HEK293 (cell line): ENCODE data around the gene RSRC1.

Experiments used
- CTCF ChIA-PET: fragments of 350-600 bp; formaldehyde crosslinking; extraction: SDS; loops from one replicate; lab custom pipeline; 2021; ENCODE audit warnings: antibody characterized with exemption; lab: Yijun Ruan, JAX
- POLR2A ChIA-PET: fragments of 300-600 bp; formaldehyde crosslinking; extraction: SDS; loops from one replicate; lab custom pipeline; 2020; ENCODE audit warnings: antibody characterized with exemption, inconsistent platforms; lab: Yijun Ruan, JAX
- H3K27ac ChIP-seq: fragments of 200-500 bp; sonication (Bioruptor generic); 2 replicates; pipeline ENCODE4 v1.5.1; 2014; ENCODE audit warnings: low read depth, low read length, control low read depth, inconsistent platforms; ENCODE audit errors: extremely low read depth
- H3K36me3 ChIP-seq, 2 experiments: fragments of 200-500 bp in 1 of 2; sonication (Bioruptor generic) in 1 of 2; 1 replicate in 1 of 2; 2 replicates in 1 of 2; pipeline ENCODE4 v1.5.1; 2014 to 2017; ENCODE audit warnings: inconsistent platforms in 2 of 2, low read length in 2 of 2; ENCODE audit not compliant: control insufficient read depth in 2 of 2, insufficient read depth in 1 of 2
- H3K4me1 ChIP-seq: fragments of 200-500 bp; sonication (Bioruptor generic); 2 replicates; pipeline ENCODE4 v1.5.1; 2014; ENCODE audit warnings: mild to moderate bottlenecking, low read length, inconsistent platforms; ENCODE audit not compliant: control insufficient read depth, insufficient read depth
- H3K4me3 ChIP-seq: 2 replicates; pipeline ENCODE4 v1.5.1; 2011; ENCODE audit warnings: low read depth, mild to moderate bottlenecking, control low read depth, low read length, moderate library complexity
- H3K9me3 ChIP-seq: fragments of 200-500 bp; sonication (Bioruptor generic); 2 replicates; pipeline ENCODE4 v1.5.1; 2014; ENCODE audit warnings: low read depth, low read length, inconsistent platforms; ENCODE audit not compliant: control insufficient read depth, insufficient read depth
- BCL11A ChIP-seq: fragments of 450-650 bp; formaldehyde crosslinking; IDR thresholded peaks from 2 replicates; pipeline ENCODE4 v1.5.1; 2016; ENCODE audit warnings: low read depth, missing biosample characterization, missing genetic modification characterization
- FEZF1 ChIP-seq: fragments of 450-650 bp; formaldehyde crosslinking; IDR thresholded peaks from 2 replicates; pipeline ENCODE4 v1.5.1; 2016; ENCODE audit warnings: missing biosample characterization, missing genetic modification characterization
- IKZF3 ChIP-seq: fragments of 450-650 bp; IDR thresholded peaks from 2 replicates; pipeline ENCODE4 v1.5.0; 2018; ENCODE audit warnings: missing biosample characterization, mild to moderate bottlenecking, missing genetic modification characterization, moderate library complexity
- MZF1 ChIP-seq: fragments of 450-650 bp; formaldehyde crosslinking; IDR thresholded peaks from 2 replicates; pipeline ENCODE4 v1.5.1; 2017; ENCODE audit warnings: missing biosample characterization, missing genetic modification characterization, borderline replicate concordance
- ZBTB1 ChIP-seq: fragments of 450-650 bp; formaldehyde crosslinking; IDR thresholded peaks from 2 replicates; pipeline ENCODE4 v1.5.1; 2016; ENCODE audit warnings: missing biosample characterization, missing genetic modification characterization
- ZBTB17 ChIP-seq: fragments of 450-650 bp; formaldehyde crosslinking; IDR thresholded peaks from 2 replicates; pipeline ENCODE4 v1.5.1; 2016; ENCODE audit warnings: missing biosample characterization, missing genetic modification characterization
- ZBTB7A ChIP-seq: fragments of 450-650 bp; formaldehyde crosslinking; IDR thresholded peaks from 2 replicates; pipeline ENCODE4 v1.5.1; 2016; ENCODE audit warnings: low read depth, missing biosample characterization, missing genetic modification characterization
- ZFHX2 ChIP-seq: fragments of 450-650 bp; formaldehyde crosslinking; conservative IDR thresholded peaks from 2 replicates; pipeline ENCODE4 v1.5.1; 2016; ENCODE audit warnings: missing biosample characterization, missing genetic modification characterization
- ZNF10 ChIP-seq: fragments of 450-650 bp; formaldehyde crosslinking; IDR thresholded peaks from 2 replicates; pipeline ENCODE4 v1.5.1; 2017; ENCODE audit warnings: missing biosample characterization, missing genetic modification characterization
- ZNF121 ChIP-seq: fragments of 450-650 bp; formaldehyde crosslinking; IDR thresholded peaks from 2 replicates; pipeline ENCODE4 v1.5.1; 2016; ENCODE audit warnings: missing biosample characterization, missing genetic modification characterization
- ZNF132 ChIP-seq: fragments of 450-650 bp; formaldehyde crosslinking; IDR thresholded peaks from 2 replicates; pipeline ENCODE4 v1.5.1; 2017; ENCODE audit warnings: missing biosample characterization, missing genetic modification characterization, borderline replicate concordance
- ZNF157 ChIP-seq: fragments of 450-650 bp; formaldehyde crosslinking; IDR thresholded peaks from 2 replicates; pipeline ENCODE4 v1.5.1; 2016; ENCODE audit warnings: missing biosample characterization, missing genetic modification characterization
- ZNF23 ChIP-seq: fragments of 450-650 bp; formaldehyde crosslinking; IDR thresholded peaks from 2 replicates; pipeline ENCODE4 v1.5.1; 2016; ENCODE audit warnings: missing biosample characterization, missing genetic modification characterization, borderline replicate concordance
- ZNF366 ChIP-seq: fragments of 450-650 bp; formaldehyde crosslinking; conservative IDR thresholded peaks from 2 replicates; pipeline ENCODE4 v1.5.1; 2016; ENCODE audit warnings: missing biosample characterization, missing genetic modification characterization
- ZNF391 ChIP-seq: fragments of 450-650 bp; formaldehyde crosslinking; IDR thresholded peaks from 2 replicates; pipeline ENCODE4 v1.5.1; 2016; ENCODE audit warnings: low read depth, missing biosample characterization, missing genetic modification characterization, borderline replicate concordance
- ZNF501 ChIP-seq: fragments of 450-650 bp; formaldehyde crosslinking; IDR thresholded peaks from 2 replicates; pipeline ENCODE4 v1.5.1; 2016; ENCODE audit warnings: missing biosample characterization, missing genetic modification characterization
- ZNF560 ChIP-seq: fragments of 450-650 bp; formaldehyde crosslinking; IDR thresholded peaks from 2 replicates; pipeline ENCODE4 v1.5.1; 2017; ENCODE audit warnings: missing biosample characterization, missing genetic modification characterization, borderline replicate concordance
- ZNF596 ChIP-seq: fragments of 450-650 bp; IDR thresholded peaks from 2 replicates; pipeline ENCODE4 v1.5.0; 2018; ENCODE audit warnings: missing biosample characterization, mild to moderate bottlenecking, missing genetic modification characterization, moderate library complexity
- ZNF600 ChIP-seq: fragments of 450-650 bp; formaldehyde crosslinking; IDR thresholded peaks from 2 replicates; pipeline ENCODE4 v1.5.1; 2016; ENCODE audit warnings: missing biosample characterization, missing genetic modification characterization
- ZNF658 ChIP-seq: fragments of 450-650 bp; formaldehyde crosslinking; IDR thresholded peaks from 2 replicates; pipeline ENCODE4; 2016; ENCODE audit warnings: missing biosample characterization, missing genetic modification characterization
- TF ChIP-seq, protein P1 (sequence below): fragments of 450-650 bp; formaldehyde crosslinking; IDR thresholded peaks from 2 replicates; pipeline ENCODE4 v1.5.1; 2016; ENCODE audit warnings: missing biosample characterization, missing genetic modification characterization
- TF ChIP-seq, protein P2 (sequence below): fragments of 450-650 bp; formaldehyde crosslinking; IDR thresholded peaks from 2 replicates; pipeline ENCODE4 v1.5.1; 2016; ENCODE audit warnings: missing biosample characterization, missing genetic modification characterization
- TF ChIP-seq, protein P3 (sequence below): fragments of 450-650 bp; formaldehyde crosslinking; IDR thresholded peaks from 2 replicates; pipeline ENCODE4 v1.5.1; 2016; ENCODE audit warnings: missing biosample characterization, missing genetic modification characterization
- TF ChIP-seq, protein P4 (sequence below): fragments of 450-650 bp; formaldehyde crosslinking; IDR thresholded peaks from 2 replicates; pipeline ENCODE4 v1.5.1; 2016; ENCODE audit warnings: missing biosample characterization, missing genetic modification characterization
- TF ChIP-seq, protein P5 (sequence below): fragments of 450-650 bp; formaldehyde crosslinking; IDR thresholded peaks from 2 replicates; pipeline ENCODE4 v1.5.1; 2017; ENCODE audit warnings: missing biosample characterization, missing genetic modification characterization

Gene RSRC1

DNA sequence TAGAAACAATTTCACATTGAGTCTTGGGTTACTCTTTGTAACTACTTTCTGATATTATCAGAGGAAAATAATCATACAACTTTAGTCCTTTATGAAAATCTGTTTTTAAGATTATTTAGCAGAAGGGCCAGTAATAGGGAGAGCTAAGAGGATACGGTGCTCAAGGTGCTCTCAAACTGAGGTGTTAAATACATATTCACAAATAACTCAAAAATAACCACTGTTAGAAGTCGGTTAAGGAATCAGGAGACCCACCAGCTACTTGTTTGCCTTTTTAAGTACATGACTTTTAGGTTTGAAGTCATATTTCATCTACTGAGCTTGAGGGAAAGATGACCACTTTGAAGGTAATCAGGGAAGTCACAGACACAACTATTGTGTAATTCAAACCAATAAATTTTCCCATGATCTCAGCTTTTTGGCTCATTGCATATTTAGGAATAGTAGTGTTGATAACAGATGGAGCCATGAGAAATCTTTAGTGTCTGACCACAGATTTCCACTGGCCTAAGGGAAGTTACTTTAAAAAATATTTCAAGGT, 1.4 kb upstream of the RSRC1 start:
- H3K4me1 ChIP-seq = no peaks in the 10 kb centered on the region; the same call in 1 of the 2 replicates
- ChIA-PET CTCF (no interaction called here), POLR2A (no interaction called here)
- peak; percentile 49; the same call in 1 of the 2 replicates for TF ChIP-seq ZNF366 (tag by site-specific recombination)
- TF ChIP-seq ZNF121 = no peak
- TF ChIP-seq, protein P1, sequence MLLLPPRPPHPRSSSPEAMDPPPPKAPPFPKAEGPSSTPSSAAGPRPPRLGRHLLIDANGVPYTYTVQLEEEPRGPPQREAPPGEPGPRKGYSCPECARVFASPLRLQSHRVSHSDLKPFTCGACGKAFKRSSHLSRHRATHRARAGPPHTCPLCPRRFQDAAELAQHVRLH (tag by site-specific recombination) = no peak
- TF ChIP-seq ZNF23 (tag by site-specific recombination) = no peak
- peak; percentile 43; the same call in 1 of the 2 replicates for TF ChIP-seq ZBTB17 (tag by site-specific recombination)
- peak; percentile 11; the same call in 1 of the 2 replicates for TF ChIP-seq FEZF1 (tag by site-specific recombination)
- TF ChIP-seq ZNF600 (tag by site-specific recombination) = no peak
- TF ChIP-seq, protein P2, sequence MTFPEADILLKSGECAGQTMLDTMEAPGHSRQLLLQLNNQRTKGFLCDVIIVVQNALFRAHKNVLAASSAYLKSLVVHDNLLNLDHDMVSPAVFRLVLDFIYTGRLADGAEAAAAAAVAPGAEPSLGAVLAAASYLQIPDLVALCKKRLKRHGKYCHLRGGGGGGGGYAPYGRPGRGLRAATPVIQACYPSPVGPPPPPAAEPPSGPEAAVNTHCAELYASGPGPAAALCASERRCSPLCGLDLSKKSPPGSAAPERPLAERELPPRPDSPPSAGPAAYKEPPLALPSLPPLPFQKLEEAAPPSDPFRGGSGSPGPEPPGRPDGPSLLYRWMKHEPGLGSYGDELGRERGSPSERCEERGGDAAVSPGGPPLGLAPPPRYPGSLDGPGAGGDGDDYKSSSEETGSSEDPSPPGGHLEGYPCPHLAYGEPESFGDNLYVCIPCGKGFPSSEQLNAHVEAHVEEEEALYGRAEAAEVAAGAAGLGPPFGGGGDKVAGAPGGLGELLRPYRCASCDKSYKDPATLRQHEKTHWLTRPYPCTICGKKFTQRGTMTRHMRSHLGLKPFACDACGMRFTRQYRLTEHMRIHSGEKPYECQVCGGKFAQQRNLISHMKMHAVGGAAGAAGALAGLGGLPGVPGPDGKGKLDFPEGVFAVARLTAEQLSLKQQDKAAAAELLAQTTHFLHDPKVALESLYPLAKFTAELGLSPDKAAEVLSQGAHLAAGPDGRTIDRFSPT (tag by site-specific recombination) = peak; percentile 41; the same call in 1 of the 2 replicates
- TF ChIP-seq, protein P3, sequence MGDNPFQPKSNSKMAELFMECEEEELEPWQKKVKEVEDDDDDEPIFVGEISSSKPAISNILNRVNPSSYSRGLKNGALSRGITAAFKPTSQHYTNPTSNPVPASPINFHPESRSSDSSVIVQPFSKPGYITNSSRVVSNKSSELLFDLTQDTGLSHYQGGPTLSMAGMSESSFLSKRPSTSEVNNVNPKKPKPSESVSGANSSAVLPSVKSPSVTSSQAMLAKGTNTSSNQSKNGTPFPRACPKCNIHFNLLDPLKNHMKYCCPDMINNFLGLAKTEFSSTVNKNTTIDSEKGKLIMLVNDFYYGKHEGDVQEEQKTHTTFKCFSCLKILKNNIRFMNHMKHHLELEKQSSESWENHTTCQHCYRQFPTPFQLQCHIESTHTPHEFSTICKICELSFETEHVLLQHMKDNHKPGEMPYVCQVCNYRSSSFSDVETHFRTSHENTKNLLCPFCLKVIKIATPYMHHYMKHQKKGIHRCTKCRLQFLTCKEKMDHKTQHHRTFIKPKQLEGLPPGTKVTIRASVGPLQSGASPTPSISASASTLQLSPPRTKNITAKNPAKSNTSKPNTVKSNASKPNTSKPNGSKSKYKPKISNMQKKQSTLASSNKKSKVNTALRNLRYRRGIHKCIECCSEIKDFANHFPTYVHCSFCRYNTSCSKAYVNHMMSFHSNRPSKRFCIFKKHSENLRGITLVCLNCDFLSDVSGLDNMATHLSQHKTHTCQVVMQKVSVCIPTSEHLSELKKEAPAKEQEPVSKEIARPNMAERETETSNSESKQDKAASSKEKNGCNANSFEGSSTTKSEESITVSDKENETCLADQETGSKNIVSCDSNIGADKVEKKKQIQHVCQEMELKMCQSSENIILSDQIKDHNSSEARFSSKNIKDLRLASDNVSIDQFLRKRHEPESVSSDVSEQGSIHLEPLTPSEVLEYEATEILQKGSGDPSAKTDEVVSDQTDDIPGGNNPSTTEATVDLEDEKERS (tag by site-specific recombination) = no peak
- no peak for TF ChIP-seq ZBTB1 (tag by site-specific recombination)
- TF ChIP-seq ZNF10 (tag by site-specific recombination) = no peak
- TF ChIP-seq, protein P4, sequence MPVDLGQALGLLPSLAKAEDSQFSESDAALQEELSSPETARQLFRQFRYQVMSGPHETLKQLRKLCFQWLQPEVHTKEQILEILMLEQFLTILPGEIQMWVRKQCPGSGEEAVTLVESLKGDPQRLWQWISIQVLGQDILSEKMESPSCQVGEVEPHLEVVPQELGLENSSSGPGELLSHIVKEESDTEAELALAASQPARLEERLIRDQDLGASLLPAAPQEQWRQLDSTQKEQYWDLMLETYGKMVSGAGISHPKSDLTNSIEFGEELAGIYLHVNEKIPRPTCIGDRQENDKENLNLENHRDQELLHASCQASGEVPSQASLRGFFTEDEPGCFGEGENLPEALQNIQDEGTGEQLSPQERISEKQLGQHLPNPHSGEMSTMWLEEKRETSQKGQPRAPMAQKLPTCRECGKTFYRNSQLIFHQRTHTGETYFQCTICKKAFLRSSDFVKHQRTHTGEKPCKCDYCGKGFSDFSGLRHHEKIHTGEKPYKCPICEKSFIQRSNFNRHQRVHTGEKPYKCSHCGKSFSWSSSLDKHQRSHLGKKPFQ (tag by site-specific recombination) = no peak
- no peak for TF ChIP-seq IKZF3 (tag by site-specific recombination)
- no peak overlapping the region for H3K4me3 ChIP-seq
- no peaks in the 10 kb centered on the region for H3K9me3 ChIP-seq
- no peaks in the 10 kb centered on the region for H3K36me3 ChIP-seq
- no peak overlapping the region for H3K27ac ChIP-seq

DNA sequence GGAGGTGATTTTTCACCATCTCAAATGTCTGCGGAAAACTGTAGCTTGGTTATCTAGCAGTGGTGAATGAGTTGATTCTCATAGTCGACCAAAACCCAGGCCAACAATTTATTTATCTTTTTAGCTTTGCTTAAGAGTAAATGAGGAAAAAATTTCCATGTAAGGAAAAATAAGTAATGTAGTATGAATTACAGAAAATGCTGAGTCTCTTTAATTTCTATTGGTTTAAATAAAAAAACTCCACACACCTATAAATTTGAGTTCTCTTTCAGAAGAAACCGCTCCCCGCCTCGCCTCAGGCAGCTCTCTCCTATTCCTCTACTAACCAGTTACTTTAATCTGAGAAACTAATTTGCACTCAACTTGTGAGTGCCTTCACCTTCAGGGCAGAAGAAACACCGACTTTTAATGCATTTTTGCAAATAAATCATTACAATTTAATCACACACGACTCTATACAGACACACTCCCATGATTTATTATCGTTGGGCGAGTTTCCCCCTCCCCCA, 540 bp upstream of the RSRC1 start:
- Histone ChIP-seq H3K36me3 (no peaks in the 10 kb centered on the region), H3K4me3 (peak overlapping the region; percentile 99), H3K27ac (peak overlapping the region; percentile 79), H3K9me3 (no peaks in the 10 kb centered on the region), H3K4me1 (no peaks in the 10 kb centered on the region; the same call in 1 of the 2 replicates)
- ChIA-PET CTCF (interaction anchor here (0.6 kb wide), 2 partner anchors 296 to 904 kb away, joined by 3 to 5 read pairs; no protein-coding TSS in a partner anchor), POLR2A (interaction anchor here (0.6 to 1.6 kb wide), 9 partner anchors 10 to 1323 kb away, joined by 3 to 11 read pairs (median 5); no protein-coding TSS in a partner anchor)
- TF ChIP-seq, protein P5, sequence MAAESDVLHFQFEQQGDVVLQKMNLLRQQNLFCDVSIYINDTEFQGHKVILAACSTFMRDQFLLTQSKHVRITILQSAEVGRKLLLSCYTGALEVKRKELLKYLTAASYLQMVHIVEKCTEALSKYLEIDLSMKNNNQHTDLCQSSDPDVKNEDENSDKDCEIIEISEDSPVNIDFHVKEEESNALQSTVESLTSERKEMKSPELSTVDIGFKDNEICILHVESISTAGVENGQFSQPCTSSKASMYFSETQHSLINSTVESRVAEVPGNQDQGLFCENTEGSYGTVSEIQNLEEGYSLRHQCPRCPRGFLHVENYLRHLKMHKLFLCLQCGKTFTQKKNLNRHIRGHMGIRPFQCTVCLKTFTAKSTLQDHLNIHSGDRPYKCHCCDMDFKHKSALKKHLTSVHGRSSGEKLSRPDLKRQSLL (tag by site-specific recombination) = no peak
- TF ChIP-seq ZNF157 (tag by site-specific recombination) (no peak), ZNF501 (tag by site-specific recombination) (no peak), ZNF132 (tag by site-specific recombination) (no peak), ZFHX2 (no peak), BCL11A (tag by site-specific recombination) (no peak), ZNF658 (no peak), MZF1 (tag by site-specific recombination) (no peak), ZNF391 (0 out of 2 replicates have a peak, but pooled peaks have one; percentile 17), ZBTB7A (no peak), ZNF596 (no peak), ZNF560 (tag by site-specific recombination) (no peak)
